ENCODE results near the gene SPATA6L. TPM values are rescaled to one million over a fixed set of nuclear protein-coding genes. Genes with fewer than 3 reads are reported as not detected.

Gene SPATA6L
- total and polyA plus RNA-seq, 2 of the 13 experiments (the other 11 are each of a cell fraction or from before 2014, with no cell fraction given), result 1.1 to 1.9 TPM

- intact Hi-C loops (cut with micrococcal nuclease; ENCODE audit: unreplicated experiment) (no loop called here), in situ Hi-C loops (cut with HindIII; ENCODE audit: extremely low pct_ligation_motif_present, low pct_unique_long_range_greater_than_20kb) (no loop called here)
- CTCF ChIA-PET (ENCODE audit: low intra/inter-chr PET ratio, low total read pairs), result no interaction called here
- Histone ChIP-seq H3K9ac (ENCODE audit: insufficient read depth, low read depth, low read length) (no peak overlapping the region), H3K4me2 (ENCODE audit: low read depth, low read length) (no peak overlapping the region), H3K36me3 (replicated peaks in 1 of 2; ENCODE audit: control insufficient read depth in 1 of 2, insufficient read depth in 2 of 2, low read length in 2 of 2) (no peaks in the 10 kb centered on the region), H3K27ac (ENCODE audit: extremely low read length, insufficient read depth, low read length) (no peak overlapping the region), H2AFZ (ENCODE audit: low read length) (no peak overlapping the region), H3K4me1 (ENCODE audit: insufficient read depth, low read length) (peaks cover 18% of the 10 kb centered on the region), H3K79me2 (ENCODE audit: insufficient read depth, low read length) (no peaks in the 10 kb centered on the region), H4K20me1 (ENCODE audit: insufficient read depth, low read length) (no peaks in the 10 kb centered on the region), H3K9me3 (ENCODE audit: low read length) (no peaks in the 10 kb centered on the region), H3K4me3 (replicated peaks in 1 of 3; ENCODE audit: insufficient read depth in 1 of 3, low read depth in 2 of 3, low read length in 3 of 3) (no peak overlapping the region), H3K27me3 (ENCODE audit: control insufficient read depth in 1 of 2, insufficient read depth in 2 of 2, low read length in 2 of 2) (no peaks in the 10 kb centered on the region)
- no peak; the same call in 2 of the 3 replicates for ATAC-seq
- no TSS peak for BruUV-seq (replicated peaks)
- POLR2A ChIA-PET, result no interaction called here
- WGBS (ENCODE audit: low lambda C conversion rate), result 48% methylated on average over 4 of the region's 4 CpGs
- TF ChIP-seq ZNF577 (CRISPR knock-in tag; IDR thresholded peaks at IDR 0.05; ENCODE audit: borderline replicate concordance, low read depth) (no peak), THAP9 (CRISPR knock-in tag; IDR thresholded peaks at IDR 0.05; ENCODE audit: borderline replicate concordance) (no peak), SMARCE1 (IDR thresholded peaks at IDR 0.05; ENCODE audit: borderline replicate concordance) (no peak), TOPORS (CRISPR knock-in tag; IDR thresholded peaks at IDR 0.05) (no peak), MYPOP (CRISPR knock-in tag; IDR thresholded peaks at IDR 0.05) (no peak), NFYB (CRISPR knock-in tag; IDR thresholded peaks at IDR 0.05) (no peak), MEF2D (CRISPR knock-in tag; IDR thresholded peaks at IDR 0.05) (no peak), ETV5 (CRISPR knock-in tag; IDR thresholded peaks at IDR 0.05; ENCODE audit: borderline replicate concordance) (no peak), NFAT5 (CRISPR knock-in tag; IDR thresholded peaks at IDR 0.05) (no peak), ZNF598 (CRISPR knock-in tag; IDR thresholded peaks at IDR 0.05; ENCODE audit: borderline replicate concordance) (no peak), EED (CRISPR knock-in tag; IDR thresholded peaks at IDR 0.05) (no peak), BRCA1 (CRISPR knock-in tag; IDR thresholded peaks at IDR 0.05) (no peak), CREBL2 (CRISPR knock-in tag; IDR thresholded peaks at IDR 0.05; ENCODE audit: borderline replicate concordance) (no peak)
- no peak for FAIRE-seq
- no peak for DNase-seq (ENCODE audit: low spot score)
Observed at GRCh38 chr9:4615251-4615650, 51.0 kb downstream of the SPATA6L start.

All from HepG2 (cell line).